GM12878 (cell line): ENCODE data around the gene C16orf95. TPM values are rescaled to one million over a fixed set of nuclear protein-coding genes. Genes with fewer than 3 reads are reported as not detected.

ENCODE experiments used
- ATAC-seq: fragments of 200-7000 bp; cut with Tn5 transposase; 3 replicates; pipeline ENCODE4 v1.9.1; 2020; ENCODE audit warnings: mild to moderate bottlenecking, moderate library complexity
- BruUV-seq: library from RNA; stranded (reverse); fragments of 400-500 nt; replicated peaks from 2 replicates; lab custom pipeline; 2021; lab: Mats Ljungman, UMichigan
- CTCF ChIA-PET: fragments of 300-600 bp; sonication (Branson Sonifier 250); formaldehyde crosslinking; extraction: SDS; loops from one replicate; lab custom pipeline; 2021; ENCODE audit warnings: inconsistent platforms; lab: Yijun Ruan, JAX
- POLR2A ChIA-PET: fragments of 350-600 bp; formaldehyde crosslinking; extraction: SDS; loops from one replicate; lab custom pipeline; 2021; ENCODE audit warnings: inconsistent platforms; lab: Charles Lee
- RAD21 ChIA-PET: fragments of 300-600 bp; sonication (Branson Sonifier 250); formaldehyde crosslinking; loops from one replicate; lab custom pipeline; 2023; ENCODE audit warnings: antibody characterized with exemption; ENCODE audit not compliant: unreplicated experiment; lab: Charles Lee
- SMC1A ChIA-PET: fragments of 300-600 bp; sonication (Branson Sonifier 250); formaldehyde crosslinking; loops from one replicate; lab custom pipeline; 2023; ENCODE audit not compliant: unreplicated experiment, uncharacterized antibody; lab: Charles Lee
- DNase-seq: peaks from one replicate; pipeline ENCODE4 v3.0.0-alpha.2; 2011; ENCODE audit warnings: low read depth, low spot score
- FAIRE-seq: peaks from 3 replicates; lab custom pipeline; 2011; peaks lifted over from hg19 to GRCh38; lab: Jason Lieb, UNC
- H2AFZ ChIP-seq: 2 replicates; pipeline ENCODE4 v1.6.0; 2011; ENCODE audit warnings: low read depth, low read length, control low read depth; ENCODE audit not compliant: control insufficient read depth
- H3K27ac ChIP-seq: 2 replicates; pipeline ENCODE4 v1.5.1; 2011; ENCODE audit warnings: control low read depth; ENCODE audit not compliant: control insufficient read depth, insufficient read depth
- H3K27me3 ChIP-seq, 2 experiments: replicated peaks in 1 of 2; 2 replicates each; pipeline versions ENCODE4 v1.6.0 to v1.6.1; 2011; ENCODE audit warnings: low read length in 1 of 2; ENCODE audit not compliant: control insufficient read depth in 2 of 2, insufficient read depth in 2 of 2
- H3K36me3 ChIP-seq, 2 experiments: 2 replicates each; pipeline ENCODE4 v1.5.1; 2011; ENCODE audit warnings: low read length in 1 of 2; ENCODE audit not compliant: control insufficient read depth in 2 of 2, insufficient read depth in 2 of 2
- H3K4me1 ChIP-seq: 2 replicates; pipeline ENCODE4 v1.6.1; 2011; ENCODE audit warnings: mild to moderate bottlenecking, low read length, moderate library complexity, mixed read lengths; ENCODE audit not compliant: control insufficient read depth, insufficient read depth
- H3K4me2 ChIP-seq: 2 replicates; pipeline ENCODE4 v1.6.0; 2011; ENCODE audit warnings: control low read depth; ENCODE audit not compliant: control insufficient read depth, insufficient read depth
- H3K4me3 ChIP-seq: fragments of 200-600 bp; sonication (generic); 2 replicates; pipeline ENCODE4 v1.5.1; 2016
- H3K79me2 ChIP-seq: 2 replicates; pipeline ENCODE4 v1.6.0; 2011; ENCODE audit warnings: low read length; ENCODE audit not compliant: control insufficient read depth, insufficient read depth
- H3K9ac ChIP-seq: 2 replicates; pipeline ENCODE4 v1.8.0; 2011; ENCODE audit warnings: low read length, control low read depth, mixed read lengths; ENCODE audit not compliant: control insufficient read depth, insufficient read depth
- H3K9me3 ChIP-seq: replicated peaks from 3 replicates; pipeline ENCODE4 v1.5.1; 2011; ENCODE audit warnings: mild to moderate bottlenecking, low read length; ENCODE audit not compliant: control insufficient read depth, insufficient read depth
- H4K20me1 ChIP-seq: 2 replicates; pipeline ENCODE4 v1.6.0; 2011; ENCODE audit not compliant: control insufficient read depth, insufficient read depth
- CEBPZ ChIP-seq: fragments of 150-350 bp; IDR thresholded peaks from 2 replicates; pipeline ENCODE4 v1.6.1; 2016; ENCODE audit warnings: low read depth, low read length
- HSF1 ChIP-seq: fragments of 150-350 bp; IDR thresholded peaks from 2 replicates; pipeline ENCODE4 v1.6.1; 2014; ENCODE audit warnings: mild to moderate bottlenecking, low read depth, low read length
- TAF1 ChIP-seq: IDR thresholded peaks from 2 replicates; pipeline ENCODE4 v1.6.1; 2011; ENCODE audit warnings: mild to moderate bottlenecking, low read depth, low read length, borderline replicate concordance
- WGBS: methylation state at CpG from one replicate; pipeline ENCODE4 v1.1.6; 2016; ENCODE audit warnings: low lambda C conversion rate; ENCODE audit not compliant: insufficient replicate concordance, insufficient coverage; ENCODE audit errors: missing lambda C conversion rate; 5-methylcytosine and 5-hydroxymethylcytosine counted together
- in situ Hi-C: fragments of 300-500 bp; cut with MboI; formaldehyde crosslinking; loops from 9 replicates; pipeline ENCODE4 v1.14.3; 2018; ENCODE audit warnings: mixed read lengths
- intact Hi-C: fragments of 100-400 bp; cut with micrococcal nuclease; formaldehyde crosslinking; loops from one replicate; pipeline ENCODE4 v1.14.2; 2022; ENCODE audit not compliant: unreplicated experiment
- polyA plus RNA-seq, 11 experiments: library from polyadenylated mRNA; depleted of rRNA in 4 of 11; unstranded in 6 of 11; stranded (reverse) in 5 of 11; fragments of >200 nt; fragmentation: Nextera tagmentation in 4 of 11; fragmentation: Illumina TruSeq in 1 of 11; extraction: Ambion mirVana in 4 of 11; extraction: Trizol in 1 of 11; gene quantifications; 1 replicate in 1 of 11; 2 replicates in 10 of 11; pipeline versions ENCODE4 v1.2.1 to v1.2.3, GENCODE V29; 2011 to 2016; ENCODE audit warnings: inconsistent platforms in 2 of 11, missing spikeins in 2 of 11, low read depth in 1 of 11
- total RNA-seq, 4 experiments: library from RNA; depleted of rRNA in 3 of 4; stranded (reverse); fragments of >200 nt in 3 of 4; fragmentation: Illumina TruSeq in 1 of 4; extraction: Trizol in 1 of 4; gene quantifications; 2 replicates each; pipeline versions ENCODE4 v1.2.1 to v1.2.3, GENCODE V29; 2013 to 2021

C16orf95 gene
- total and polyA plus RNA-seq, 10 of the 15 experiments (the other 5 are each of a cell fraction or from before 2014, with no cell fraction given) = 0.90 to 22.7 (median 6.0) TPM

DNA sequence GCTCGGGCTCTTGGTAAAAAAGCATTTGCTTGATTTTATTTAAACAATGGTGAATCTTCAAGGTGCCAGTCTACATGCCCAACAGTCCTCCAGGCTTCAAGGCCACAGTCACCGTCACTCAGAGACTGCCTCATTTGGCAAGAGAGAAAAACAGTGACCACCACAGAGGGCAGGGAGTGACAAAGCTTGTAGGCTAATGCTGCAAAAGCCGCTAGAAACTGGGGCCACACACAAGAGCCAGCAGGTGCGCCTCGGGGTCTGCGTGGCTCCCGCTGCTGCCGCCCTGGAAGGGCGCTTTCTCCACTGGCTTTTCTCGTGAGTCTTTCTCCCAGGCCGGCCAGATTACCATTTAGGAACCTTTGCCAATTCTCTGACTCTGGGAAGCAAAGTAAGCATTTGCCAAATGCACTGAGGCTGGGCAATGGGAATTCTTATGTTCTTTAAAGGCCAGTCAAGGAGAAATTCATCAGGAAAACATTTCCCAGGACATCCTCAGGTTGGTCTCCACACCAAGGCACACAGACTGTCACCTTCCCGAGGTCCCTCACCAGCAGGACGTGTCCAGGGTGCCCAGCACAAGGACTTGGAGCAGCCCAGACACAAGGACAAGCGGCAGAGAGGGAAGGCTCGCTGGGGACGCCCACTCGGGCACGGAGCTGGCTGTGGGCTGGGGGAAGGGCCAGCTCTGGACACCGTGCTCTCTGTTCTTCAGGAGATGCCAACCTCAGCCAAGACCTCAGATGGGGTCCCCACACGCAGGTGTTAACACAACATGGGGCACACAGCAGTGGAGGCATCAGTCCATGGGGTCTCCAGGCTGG, 12.5 kb upstream of the C16orf95 start:
- 89% methylated on average over 20 of the region's 20 CpGs for WGBS
- POLR2A ChIA-PET = no interaction called here
- intact Hi-C loops (no loop called here), in situ Hi-C loops (no loop called here)
- H3K36me3 ChIP-seq = peaks cover 11 to 32% of the 10 kb centered on the region in 2 experiments
- no peaks in the 10 kb centered on the region for H3K9me3 ChIP-seq
- H2AFZ ChIP-seq = no peak overlapping the region
- TF ChIP-seq CEBPZ (no peak), HSF1 (no peak), TAF1 (no peak)
- H3K9ac ChIP-seq = no peak overlapping the region
- DNase-seq (no peak), FAIRE-seq (no peak), ATAC-seq (no peak)
- H3K4me2 ChIP-seq = no peak overlapping the region
- RAD21 ChIA-PET = no interaction called here
- H3K4me3 ChIP-seq = no peak overlapping the region
- no peaks in the 10 kb centered on the region for H3K79me2 ChIP-seq
- TSS peak; percentile 37 for BruUV-seq
- SMC1A ChIA-PET = no interaction called here
- no peak overlapping the region for H3K27ac ChIP-seq
- H3K27me3 ChIP-seq = no peaks in the 10 kb centered on the region
- no peaks in the 10 kb centered on the region; the same call in 1 of the 2 replicates for H4K20me1 ChIP-seq
- no peaks in the 10 kb centered on the region for H3K4me1 ChIP-seq
- CTCF ChIA-PET = no interaction called here
